ENCODE results near the gene DVL1. TPM values are rescaled to one million over a fixed set of nuclear protein-coding genes. Genes with fewer than 3 reads are reported as not detected.

Gene DVL1
- total RNA-seq, 5 donors from 2014 or later (not counting 1 experiment from before 2014, with no cell fraction given), result 43.6 to 70.4 (median 64.9) TPM

- H3K9me3 ChIP-seq, result no peaks in the 10 kb centered on the region
- H3K27me3 ChIP-seq (replicated peaks in 1 of 2; ENCODE audit: control insufficient read depth in 2 of 2, extremely low read depth in 1 of 2, insufficient read depth in 2 of 2, low read length in 1 of 2), result no peaks in the 10 kb centered on the region
- CTCF ChIA-PET, result interaction anchor here in 1 of 2 donors (0.6 kb wide), 1 partner anchor 117 kb away, joined by 3 read pairs; no protein-coding TSS in a partner anchor
- Mint-ChIP-seq H3K27me3 (no peaks in the 10 kb centered on the region), H3K27ac (no peak overlapping the region), H3K9me3 (no peaks in the 10 kb centered on the region), H3K4me3 (no peak overlapping the region), H3K4me1 (peaks cover 19 to 29% (median 25%) of the 10 kb centered on the region in 3 donors), H3K36me3 (peaks cover 53% of the 10 kb centered on the region)
- peaks cover 37 to 85% of the 10 kb centered on the region in 2 donors for H3K36me3 ChIP-seq (ENCODE audit: control insufficient read depth in 2 of 2, extremely low read depth in 1 of 2, insufficient read depth in 1 of 2, low read length in 1 of 2)
- H3K4me1 ChIP-seq (ENCODE audit: control insufficient read depth in 1 of 2, extremely low read depth in 1 of 2, insufficient read depth in 2 of 2, low read length in 2 of 2), result peaks cover 5 to 17% of the 10 kb centered on the region in 2 experiments
- WGBS (ENCODE audit: insufficient coverage), result 91% methylated on average over 4 of the region's 4 CpGs
- H3K4me3 ChIP-seq (ENCODE audit: control insufficient read depth in 1 of 2, extremely low read depth in 1 of 2, low read length in 1 of 2), result no peak overlapping the region
- ATAC-seq (replicated peaks in 1 of 4), result no peak
- no peak for DNase-seq
- no peak overlapping the region for H3K27ac ChIP-seq (ENCODE audit: low read length)
- POLR2A ChIA-PET, result no interaction called here
These were observed 43.8 kb upstream of the DVL1 start for GRCh38 chr1:1393014-1393413.

GRCh38 chr1:1391225-1391624 lies 42.0 kb upstream of the DVL1 start:
- Histone ChIP-seq H3K36me3 (ENCODE audit: control insufficient read depth in 2 of 2, extremely low read depth in 1 of 2, insufficient read depth in 1 of 2, low read length in 1 of 2) (peaks cover 43 to 90% of the 10 kb centered on the region in 2 donors), H3K4me1 (ENCODE audit: control insufficient read depth in 1 of 2, extremely low read depth in 1 of 2, insufficient read depth in 2 of 2, low read length in 2 of 2) (peaks cover 0 to 7% of the 10 kb centered on the region in 2 experiments), H3K4me3 (ENCODE audit: control insufficient read depth in 1 of 2, extremely low read depth in 1 of 2, low read length in 1 of 2) (no peak overlapping the region), H3K27me3 (replicated peaks in 1 of 2; ENCODE audit: control insufficient read depth in 2 of 2, extremely low read depth in 1 of 2, insufficient read depth in 2 of 2, low read length in 1 of 2) (no peaks in the 10 kb centered on the region), H3K9me3 (no peaks in the 10 kb centered on the region), H3K27ac (ENCODE audit: low read length) (no peak overlapping the region)
- CTCF ChIA-PET, result no interaction called here
- H3K9me3 Mint-ChIP-seq, result no peaks in the 10 kb centered on the region
- peaks cover 66% of the 10 kb centered on the region for H3K36me3 Mint-ChIP-seq
- 97% methylated on average over 10 of the region's 12 CpGs for WGBS (ENCODE audit: insufficient coverage)
- H3K27ac Mint-ChIP-seq, result no peak overlapping the region
- no peaks in the 10 kb centered on the region for H3K27me3 Mint-ChIP-seq
- ATAC-seq (replicated peaks in 1 of 4), result no peak
- peaks cover 16 to 21% (median 18%) of the 10 kb centered on the region in 3 donors for H3K4me1 Mint-ChIP-seq
- POLR2A ChIA-PET, result no interaction called here
- no peak for DNase-seq
- H3K4me3 Mint-ChIP-seq, result no peak overlapping the region

GRCh38 chr1:1390675-1391074 lies 41.5 kb upstream of the DVL1 start:
- WGBS (ENCODE audit: insufficient coverage), result 100% methylated on average over 10 of the region's 12 CpGs
- no peaks in the 10 kb centered on the region for H3K27me3 Mint-ChIP-seq
- peaks cover 0 to 7% of the 10 kb centered on the region in 2 experiments for H3K4me1 ChIP-seq (ENCODE audit: control insufficient read depth in 1 of 2, extremely low read depth in 1 of 2, insufficient read depth in 2 of 2, low read length in 2 of 2)
- H3K4me3 Mint-ChIP-seq, result no peak overlapping the region
- ATAC-seq (replicated peaks in 1 of 4) (no peak), DNase-seq (no peak)
- no peak overlapping the region for H3K4me3 ChIP-seq (ENCODE audit: control insufficient read depth in 1 of 2, extremely low read depth in 1 of 2, low read length in 1 of 2)
- H3K27me3 ChIP-seq (replicated peaks in 1 of 2; ENCODE audit: control insufficient read depth in 2 of 2, extremely low read depth in 1 of 2, insufficient read depth in 2 of 2, low read length in 1 of 2), result no peaks in the 10 kb centered on the region
- no peak overlapping the region for H3K27ac ChIP-seq (ENCODE audit: low read length)
- peaks cover 14 to 19% (median 15%) of the 10 kb centered on the region in 3 donors for H3K4me1 Mint-ChIP-seq
- H3K9me3 ChIP-seq, result no peaks in the 10 kb centered on the region
- peaks cover 69% of the 10 kb centered on the region for H3K36me3 Mint-ChIP-seq
- POLR2A ChIA-PET, result no interaction called here
- no peaks in the 10 kb centered on the region for H3K9me3 Mint-ChIP-seq
- no peak overlapping the region for H3K27ac Mint-ChIP-seq
- H3K36me3 ChIP-seq (ENCODE audit: control insufficient read depth in 2 of 2, extremely low read depth in 1 of 2, insufficient read depth in 1 of 2, low read length in 1 of 2), result peaks cover 40 to 94% of the 10 kb centered on the region in 2 donors
- CTCF ChIA-PET, result no interaction called here

GRCh38 chr1:1388078-1388472 lies 38.9 kb upstream of the DVL1 start:
- CTCF ChIA-PET, result no interaction called here
- Mint-ChIP-seq H3K4me3 (no peak overlapping the region), H3K27ac (no peak overlapping the region), H3K36me3 (peaks cover 48% of the 10 kb centered on the region), H3K9me3 (no peaks in the 10 kb centered on the region), H3K27me3 (no peaks in the 10 kb centered on the region), H3K4me1 (peaks cover 4 to 9% (median 6%) of the 10 kb centered on the region in 3 donors)
- peaks cover 24 to 72% of the 10 kb centered on the region in 2 donors for H3K36me3 ChIP-seq (ENCODE audit: control insufficient read depth in 2 of 2, extremely low read depth in 1 of 2, insufficient read depth in 1 of 2, low read length in 1 of 2)
- ATAC-seq (replicated peaks in 1 of 4) (no peak), DNase-seq (no peak)
- H3K27me3 ChIP-seq (replicated peaks in 1 of 2; ENCODE audit: control insufficient read depth in 2 of 2, extremely low read depth in 1 of 2, insufficient read depth in 2 of 2, low read length in 1 of 2), result no peaks in the 10 kb centered on the region
- H3K4me3 ChIP-seq (ENCODE audit: control insufficient read depth in 1 of 2, extremely low read depth in 1 of 2, low read length in 1 of 2), result no peak overlapping the region
- 91% methylated on average over 5 of the region's 16 CpGs for WGBS (ENCODE audit: insufficient coverage)
- POLR2A ChIA-PET, result interaction anchor here in 1 of 2 donors (0.6 kb wide), 1 partner anchor 33 kb away, joined by 5 read pairs; no protein-coding TSS in a partner anchor
- peaks cover 0 to under 1% of the 10 kb centered on the region in 2 experiments for H3K4me1 ChIP-seq (ENCODE audit: control insufficient read depth in 1 of 2, extremely low read depth in 1 of 2, insufficient read depth in 2 of 2, low read length in 2 of 2)
- no peak overlapping the region for H3K27ac ChIP-seq (ENCODE audit: low read length)
- no peaks in the 10 kb centered on the region for H3K9me3 ChIP-seq

GRCh38 chr1:1387098-1388077 lies 38.2 kb upstream of the DVL1 start:
- ATAC-seq (replicated peaks in 1 of 4), result no peak
- no peak overlapping the region for H3K27ac Mint-ChIP-seq

GRCh38 chr1:1385931-1386330 lies 36.7 kb upstream of the DVL1 start:
- peaks cover 34% of the 10 kb centered on the region for H3K36me3 Mint-ChIP-seq
- H3K4me3 Mint-ChIP-seq, result no peak overlapping the region
- ChIA-PET POLR2A (interaction anchor here (0.6 to 0.7 kb wide), 2 partner anchors 10 to 11 kb away, joined by 3 to 9 read pairs; partner anchors contain the start of gene AURKAIP1 (in 1 of the 2)), CTCF (no interaction called here)
- Histone ChIP-seq H3K27ac (ENCODE audit: low read length) (no peak overlapping the region), H3K4me1 (ENCODE audit: control insufficient read depth in 1 of 2, extremely low read depth in 1 of 2, insufficient read depth in 2 of 2, low read length in 2 of 2) (no peaks in the 10 kb centered on the region), H3K9me3 (no peaks in the 10 kb centered on the region), H3K27me3 (replicated peaks in 1 of 2; ENCODE audit: control insufficient read depth in 2 of 2, extremely low read depth in 1 of 2, insufficient read depth in 2 of 2, low read length in 1 of 2) (peaks cover 0 to 3% of the 10 kb centered on the region in 2 experiments), H3K36me3 (ENCODE audit: control insufficient read depth in 2 of 2, extremely low read depth in 1 of 2, insufficient read depth in 1 of 2, low read length in 1 of 2) (peaks cover 22 to 56% of the 10 kb centered on the region in 2 donors), H3K4me3 (ENCODE audit: control insufficient read depth in 1 of 2, extremely low read depth in 1 of 2, low read length in 1 of 2) (no peak overlapping the region)
- H3K4me1 Mint-ChIP-seq, result no peaks in the 10 kb centered on the region
- 94% methylated on average over 8 of the region's 8 CpGs for WGBS (ENCODE audit: insufficient coverage)
- DNase-seq (no peak), ATAC-seq (replicated peaks in 1 of 4) (no peak)
- no peaks in the 10 kb centered on the region for H3K27me3 Mint-ChIP-seq
- no peak overlapping the region for H3K27ac Mint-ChIP-seq
- H3K9me3 Mint-ChIP-seq, result no peaks in the 10 kb centered on the region

More at GRCh38 chr1:1387098-1388077, 38.2 kb upstream of the DVL1 start:
- WGBS (ENCODE audit: insufficient coverage), result 98% methylated on average over 36 of the region's 50 CpGs
- Histone ChIP-seq H3K27me3 (replicated peaks in 1 of 2; ENCODE audit: control insufficient read depth in 2 of 2, extremely low read depth in 1 of 2, insufficient read depth in 2 of 2, low read length in 1 of 2) (no peaks in the 10 kb centered on the region), H3K4me3 (ENCODE audit: control insufficient read depth in 1 of 2, extremely low read depth in 1 of 2, low read length in 1 of 2) (no peak overlapping the region), H3K9me3 (no peaks in the 10 kb centered on the region), H3K4me1 (ENCODE audit: control insufficient read depth in 1 of 2, extremely low read depth in 1 of 2, insufficient read depth in 2 of 2, low read length in 2 of 2) (no peaks in the 10 kb centered on the region), H3K36me3 (ENCODE audit: control insufficient read depth in 2 of 2, extremely low read depth in 1 of 2, insufficient read depth in 1 of 2, low read length in 1 of 2) (peaks cover 18 to 65% of the 10 kb centered on the region in 2 donors), H3K27ac (ENCODE audit: low read length) (no peak overlapping the region)
- Mint-ChIP-seq H3K27me3 (no peaks in the 10 kb centered on the region), H3K4me3 (no peak overlapping the region), H3K4me1 (peaks cover 4 to 6% (median 6%) of the 10 kb centered on the region in 3 donors), H3K36me3 (peaks cover 45% of the 10 kb centered on the region), H3K9me3 (no peaks in the 10 kb centered on the region)
- no peak for DNase-seq
- ChIA-PET CTCF (no interaction called here), POLR2A (interaction anchor here in 1 of 2 donors (0.6 kb wide), 1 partner anchor 32 kb away, joined by 5 read pairs; no protein-coding TSS in a partner anchor)

All from T-cell (primary cell).